Measurements from ENCODE around the gene FRMD5. TPM values are rescaled to one million over a fixed set of nuclear protein-coding genes. Genes with fewer than 3 reads are reported as not detected.

The FRMD5 gene
- total and polyA plus RNA-seq, 5 donors, result 20.8 to 88.6 (median 44.6) TPM

DNA sequence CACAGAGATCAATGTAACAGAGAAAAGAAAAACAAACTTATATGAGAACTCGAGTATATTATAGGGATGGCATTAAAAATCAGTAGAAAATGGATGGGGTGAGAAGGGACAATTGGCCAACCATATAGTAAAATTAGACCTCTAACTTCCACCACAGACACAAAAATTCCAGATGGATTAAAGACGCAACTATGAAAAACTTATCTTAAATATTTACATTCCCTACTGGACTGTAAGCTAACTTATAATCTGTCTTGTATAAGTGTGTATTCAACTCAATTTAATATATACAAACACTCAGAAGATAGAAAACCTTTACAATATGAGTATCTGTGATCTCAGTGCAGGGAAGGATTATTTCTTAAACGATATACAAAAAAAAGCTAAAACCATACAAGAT is 373.6 kb downstream of the FRMD5 start:
- WGBS, result 80% methylated on average over 3 of the region's 3 CpGs
- ATAC-seq, result no peak
- Histone ChIP-seq H3K4me3 (ENCODE audit: low read length) (no peak overlapping the region), H3K27ac (ENCODE audit: low read length) (no peak overlapping the region), H3K4me1 (ENCODE audit: control insufficient read depth, insufficient read depth, low read length) (peaks cover 7% of the 10 kb centered on the region), H3K27me3 (ENCODE audit: control insufficient read depth, insufficient read depth) (no peaks in the 10 kb centered on the region), H3K9me3 (ENCODE audit: control insufficient read depth, low read length) (no peaks in the 10 kb centered on the region)
- DNase-seq, result no peak
- intact Hi-C loops (cut with DNase I), result no loop called here

Other genes starting within 250 kb of the FRMD5 start
- 10 to 100 TPM; 49.8 to 63.7 (median 53.7) TPM for gene GOLM2, start 93.4 kb upstream of the FRMD5 start, total RNA-seq
- 23.9 TPM for gene GOLM2, start 93.4 kb upstream of the FRMD5 start, polyA plus RNA-seq
- 10 to 100 TPM; 18.5 to 25.7 (median 22.8) TPM for gene CTDSPL2, start 232.4 kb upstream of the FRMD5 start, total RNA-seq
- 4.8 TPM for gene CTDSPL2, start 232.4 kb upstream of the FRMD5 start, polyA plus RNA-seq

All from right cardiac atrium (tissue), 5 donors.